Skin epidermis (tissue), 12 donors: ENCODE measurements around the gene C13orf46.

Experiments
- H3K27ac ChIP-seq, 21 experiments: fragments of 200-600 bp; sonication (generic) in 11 of 21; one replicate each; pipeline ENCODE4 v1.5.0; 2020; ENCODE audit warnings: mild to moderate bottlenecking in 3 of 21, inconsistent platforms in 2 of 21, moderate library complexity in 2 of 21
- H3K4me3 ChIP-seq, 7 experiments: fragments of 200-600 bp; sonication (generic) in 2 of 7; one replicate each; pipeline ENCODE4 v1.5.0; 2020; ENCODE audit warnings: inconsistent platforms in 2 of 7, mild to moderate bottlenecking in 2 of 7, moderate library complexity in 1 of 7

The C13orf46 gene

GRCh38 chr13:113962975-113963374 is 10.9 kb downstream of the C13orf46 start:
- Histone ChIP-seq H3K27ac (no peak overlapping the region), H3K4me3 (no peak overlapping the region)

DNA sequence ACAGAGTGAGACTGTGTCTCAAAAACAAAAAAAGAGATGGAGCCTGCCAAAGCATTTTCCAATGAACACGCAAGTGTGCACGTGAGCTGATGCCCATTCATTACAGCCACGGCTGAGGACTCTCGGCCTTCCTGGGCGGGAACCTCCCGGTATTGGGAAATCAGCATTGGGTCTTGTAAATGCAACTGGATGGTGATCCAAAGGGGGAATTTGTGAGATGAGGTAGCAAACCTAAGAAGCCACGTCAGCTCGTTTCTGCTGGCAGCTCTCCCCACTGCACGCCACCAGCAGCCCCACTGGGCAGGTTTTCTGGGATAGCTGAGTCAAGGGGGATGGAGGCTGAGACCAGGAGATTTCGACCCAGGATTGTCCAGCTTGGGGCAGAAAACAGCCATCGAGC is 11.5 kb downstream of the C13orf46 start:
- no peak overlapping the region for H3K4me3 ChIP-seq
- H3K27ac ChIP-seq = no peak overlapping the region

DNA sequence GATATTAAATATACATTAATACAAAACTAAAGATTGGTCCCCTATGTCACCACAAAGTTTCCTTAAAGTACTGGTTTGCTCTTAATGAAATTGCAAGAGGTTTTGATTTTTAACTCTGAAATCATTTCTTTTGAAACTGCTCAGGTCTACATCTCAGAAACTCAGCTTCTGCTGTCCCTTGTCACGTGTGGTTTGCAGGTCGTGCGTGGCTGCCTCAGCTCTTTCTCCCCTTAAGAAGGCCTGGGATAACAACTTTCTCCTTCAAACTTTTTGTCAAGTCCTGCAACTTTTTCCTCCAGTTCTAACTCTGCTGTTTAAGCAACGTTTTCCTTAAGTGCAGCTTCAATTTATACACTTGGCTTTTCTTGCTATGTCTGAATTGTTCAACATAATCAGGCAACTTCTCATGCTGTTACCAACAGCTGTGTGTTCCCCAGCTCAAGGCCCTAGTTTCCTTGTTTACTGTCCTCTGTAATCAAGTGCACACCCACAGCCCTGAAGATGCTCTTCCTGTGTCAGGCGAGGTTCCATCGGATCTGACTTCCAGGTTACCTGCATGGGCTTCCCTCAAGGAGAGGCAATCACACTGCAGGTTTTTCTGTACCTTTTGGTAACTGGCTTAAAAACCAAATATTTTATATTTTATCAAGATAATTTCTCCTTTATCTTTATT is 13.5 kb downstream of the C13orf46 start:
- no peak overlapping the region for H3K27ac ChIP-seq
- no peak overlapping the region for H3K4me3 ChIP-seq

GRCh38 chr13:113959198-113959597 is 14.7 kb downstream of the C13orf46 start:
- no peak overlapping the region for H3K27ac ChIP-seq

DNA sequence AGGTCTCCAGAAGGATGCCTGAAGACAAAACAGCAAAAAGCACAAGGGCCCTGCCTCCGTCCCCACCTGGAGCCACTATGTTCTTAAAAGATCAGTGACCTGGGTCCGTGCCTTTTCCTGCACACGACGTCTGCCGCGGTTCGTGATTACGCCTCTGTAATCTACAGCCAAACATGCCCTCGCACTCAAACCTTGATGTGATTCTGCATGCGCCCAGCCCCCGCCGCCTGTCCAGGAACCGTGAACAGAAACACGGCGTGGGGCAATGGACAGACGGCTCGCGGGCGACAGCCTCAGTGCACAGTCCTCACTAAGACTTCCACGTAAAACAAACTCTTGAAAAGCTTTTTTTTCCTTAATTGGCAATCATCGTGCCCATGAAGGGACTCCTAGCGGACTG is 15.5 kb downstream of the C13orf46 start:
- Histone ChIP-seq H3K27ac (no peak overlapping the region), H3K4me3 (no peak overlapping the region)

More at GRCh38 chr13:113959198-113959597, 14.7 kb downstream of the C13orf46 start:
- no peak overlapping the region for H3K4me3 ChIP-seq

DNA sequence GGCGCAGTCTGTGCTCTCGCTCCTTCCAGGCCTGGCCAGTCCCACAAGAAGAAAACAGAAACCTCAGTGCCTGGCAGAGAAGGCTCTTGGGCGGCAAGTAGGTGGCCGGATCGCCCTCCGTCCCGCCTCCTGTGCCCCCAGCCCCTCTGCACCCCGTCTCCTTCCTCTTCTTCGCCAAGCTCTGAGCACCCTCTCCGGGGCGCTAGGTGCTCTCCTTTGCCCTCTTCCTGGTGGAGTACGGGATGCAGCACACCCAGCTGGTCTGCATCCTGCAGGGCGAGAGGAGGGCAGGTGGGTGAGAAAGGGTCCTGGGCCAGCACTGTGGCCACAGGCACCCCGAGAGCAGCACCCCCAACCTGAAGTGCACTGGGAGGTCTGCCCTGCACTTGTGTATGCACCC is 17.3 kb downstream of the C13orf46 start:
- no peak overlapping the region for H3K4me3 ChIP-seq
- H3K27ac ChIP-seq = no peak overlapping the region

DNA sequence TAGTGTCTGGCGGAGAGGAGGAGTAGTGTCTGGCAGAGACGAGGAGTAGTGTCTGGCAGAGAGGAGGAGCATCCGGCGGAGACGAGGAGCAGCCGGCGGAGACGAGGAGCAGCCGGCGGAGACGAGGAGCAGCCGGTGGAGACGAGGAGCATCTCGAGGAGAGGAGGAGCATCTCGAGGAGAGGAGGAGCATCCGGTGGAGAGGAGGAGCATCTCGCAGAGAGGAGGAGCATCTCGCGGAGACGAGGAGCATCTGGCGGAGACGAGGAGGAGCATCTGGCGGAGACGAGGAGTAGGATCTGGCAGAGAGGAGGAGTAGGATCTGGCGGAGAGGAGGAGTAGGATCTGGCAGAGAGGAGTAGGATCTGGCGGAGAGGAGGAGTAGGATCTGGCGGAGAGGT is 18.2 kb downstream of the C13orf46 start:
- H3K27ac ChIP-seq = no peak overlapping the region
- H3K4me3 ChIP-seq = no peak overlapping the region

- H3K4me3 ChIP-seq = no peak overlapping the region
- H3K27ac ChIP-seq = no peak overlapping the region
These were observed 18.6 kb downstream of the C13orf46 start for GRCh38 chr13:113955235-113955634.

DNA sequence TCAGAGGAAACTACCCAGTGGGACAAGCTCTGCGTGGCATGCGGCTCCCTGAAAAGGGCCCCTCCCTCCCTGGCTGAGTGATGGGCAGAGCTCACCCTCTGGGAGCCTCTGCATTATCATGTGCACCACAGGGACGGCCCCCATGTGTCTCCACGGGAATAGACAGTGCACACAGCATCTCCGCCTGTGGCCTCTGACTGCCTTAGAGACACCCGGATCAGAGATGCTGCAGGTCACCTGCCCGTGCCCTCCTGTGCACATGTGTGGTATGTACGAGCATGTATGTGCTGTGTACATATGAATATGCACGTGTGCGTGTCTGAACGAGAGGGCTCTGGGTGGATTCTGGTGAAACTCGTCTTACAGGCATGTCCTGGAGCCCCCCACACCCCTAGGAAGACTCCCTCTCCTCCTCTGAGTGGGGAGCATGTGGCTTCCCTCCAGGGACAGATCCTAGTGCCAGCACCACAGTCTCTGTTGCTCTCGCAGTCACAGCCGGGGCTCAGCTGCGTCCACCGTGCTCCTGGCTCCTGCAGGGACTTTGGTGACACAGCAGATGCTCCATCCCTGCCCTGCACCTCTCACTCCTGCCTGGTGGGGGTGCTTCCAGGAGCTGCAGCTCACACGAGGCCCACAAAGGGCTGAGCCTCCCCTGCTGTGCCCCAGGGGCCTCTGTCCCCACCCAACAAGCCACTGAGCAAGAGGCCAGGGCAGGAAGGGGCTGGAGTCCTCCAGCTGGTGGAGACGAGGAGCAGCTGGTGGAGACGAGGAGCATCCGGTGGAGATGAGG is 19.6 kb downstream of the C13orf46 start:
- H3K4me3 ChIP-seq = no peak overlapping the region
- H3K27ac ChIP-seq = no peak overlapping the region

- Histone ChIP-seq H3K27ac (no peak overlapping the region), H3K4me3 (no peak overlapping the region)
These were observed 20.3 kb downstream of the C13orf46 start for GRCh38 chr13:113953561-113953960.

DNA sequence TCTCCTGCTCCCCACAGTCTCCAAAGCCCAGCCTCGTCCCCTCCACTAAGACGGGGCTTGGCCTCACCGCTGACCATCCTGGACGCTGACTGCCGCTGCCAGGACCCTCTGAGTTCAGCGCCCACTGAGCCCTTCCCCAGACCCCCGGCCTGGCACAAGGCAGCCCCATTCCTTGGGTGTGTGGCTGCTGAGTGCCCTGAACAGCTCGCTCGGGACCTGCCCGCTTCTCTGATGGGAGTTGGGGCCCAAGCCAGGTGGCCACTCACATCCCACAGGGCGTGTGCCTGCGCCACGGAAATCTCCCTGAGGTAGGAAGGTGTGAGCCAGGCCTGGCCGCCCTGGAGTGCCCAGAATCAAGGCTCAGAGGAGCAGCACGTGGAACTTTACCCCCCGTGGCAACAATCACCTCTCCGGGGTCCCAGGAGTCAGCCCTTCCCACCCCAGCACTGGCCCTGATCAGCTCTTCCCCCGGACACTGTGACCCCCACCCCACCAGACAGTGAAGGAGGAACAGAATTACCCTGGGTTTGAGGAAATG is 20.8 kb downstream of the C13orf46 start:
- no peak overlapping the region for H3K27ac ChIP-seq
- H3K4me3 ChIP-seq = no peak overlapping the region

DNA sequence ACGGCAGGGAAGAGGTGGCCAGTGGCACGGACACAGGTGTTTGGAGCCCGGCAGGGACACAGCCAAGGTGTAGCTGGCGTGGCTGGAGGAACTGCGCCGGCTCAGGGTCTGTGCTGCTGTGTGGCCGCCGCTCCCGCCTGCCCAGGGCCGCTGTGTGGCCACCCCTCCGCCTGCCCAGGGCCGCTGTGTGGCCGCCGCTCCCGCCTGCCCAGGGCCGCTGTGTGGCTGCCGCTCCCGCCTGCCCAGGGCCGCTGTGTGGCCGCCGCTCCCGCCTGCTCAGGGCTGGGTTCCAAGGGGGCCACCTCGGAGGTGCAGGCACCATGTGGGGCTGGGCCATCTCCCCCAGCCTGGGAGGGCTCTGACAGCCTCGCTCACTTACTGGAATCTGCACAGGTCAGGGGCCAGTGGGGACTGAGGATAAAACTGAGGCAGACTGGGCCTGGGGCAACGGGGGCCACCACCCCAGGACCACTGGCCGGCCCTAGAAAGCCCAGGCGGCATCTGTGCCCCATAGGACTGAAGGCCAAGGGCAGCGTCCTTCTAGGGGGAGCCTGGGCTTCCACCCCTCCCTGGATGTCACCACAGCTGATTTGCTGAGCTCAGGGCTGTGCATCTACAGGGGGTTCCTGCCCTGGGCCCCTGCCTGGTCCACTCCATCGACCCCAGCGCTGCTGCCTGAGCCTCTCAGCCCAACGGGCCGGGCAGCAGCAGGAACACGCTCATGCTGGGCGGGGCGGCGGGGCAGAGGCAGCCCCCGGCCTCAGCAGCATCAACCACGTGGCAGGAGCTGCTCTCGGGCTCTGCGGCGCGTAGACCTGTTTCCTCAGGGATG is 21.5 kb downstream of the C13orf46 start:
- H3K27ac ChIP-seq = no peak overlapping the region
- no peak overlapping the region for H3K4me3 ChIP-seq

DNA sequence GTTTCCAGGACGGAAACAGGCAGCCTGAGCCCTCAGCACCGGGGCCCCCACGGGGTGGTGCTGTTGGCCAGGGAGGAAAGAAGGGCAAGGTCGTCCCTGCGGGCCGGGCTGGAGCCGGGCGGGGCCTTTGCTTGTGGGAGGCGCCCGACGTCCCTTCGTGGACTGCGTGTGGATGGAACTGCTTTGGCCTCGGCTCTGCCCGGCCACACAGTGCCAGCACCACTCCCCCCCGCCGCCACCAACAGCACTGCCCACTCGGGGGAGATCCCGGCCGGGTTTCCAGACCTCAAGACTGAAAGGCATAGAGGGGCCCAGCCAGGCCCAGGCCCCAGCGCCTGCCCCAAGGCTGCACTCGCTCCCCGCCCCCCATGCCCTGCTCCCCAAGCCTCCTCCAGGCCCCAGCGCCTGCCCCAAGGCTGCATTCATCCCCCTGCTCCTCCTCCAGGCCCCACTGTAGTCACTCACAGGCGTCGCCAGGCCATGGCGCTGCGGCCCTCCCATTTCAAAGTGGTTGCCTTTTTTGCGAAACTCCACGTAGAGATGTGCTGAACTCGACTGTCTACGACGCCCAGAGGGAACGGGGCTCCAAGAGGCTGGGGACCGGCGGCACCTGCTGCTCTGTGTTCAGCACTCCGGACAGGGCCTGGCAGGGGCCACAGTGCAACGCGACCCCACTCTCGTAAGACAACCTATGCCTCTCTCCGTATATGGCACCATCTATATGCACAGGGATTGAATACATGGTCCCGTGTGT is 22.5 kb downstream of the C13orf46 start:
- H3K4me3 ChIP-seq = no peak overlapping the region
- H3K27ac ChIP-seq = peak overlapping the region in 1 of 21 experiments; percentile 49

DNA sequence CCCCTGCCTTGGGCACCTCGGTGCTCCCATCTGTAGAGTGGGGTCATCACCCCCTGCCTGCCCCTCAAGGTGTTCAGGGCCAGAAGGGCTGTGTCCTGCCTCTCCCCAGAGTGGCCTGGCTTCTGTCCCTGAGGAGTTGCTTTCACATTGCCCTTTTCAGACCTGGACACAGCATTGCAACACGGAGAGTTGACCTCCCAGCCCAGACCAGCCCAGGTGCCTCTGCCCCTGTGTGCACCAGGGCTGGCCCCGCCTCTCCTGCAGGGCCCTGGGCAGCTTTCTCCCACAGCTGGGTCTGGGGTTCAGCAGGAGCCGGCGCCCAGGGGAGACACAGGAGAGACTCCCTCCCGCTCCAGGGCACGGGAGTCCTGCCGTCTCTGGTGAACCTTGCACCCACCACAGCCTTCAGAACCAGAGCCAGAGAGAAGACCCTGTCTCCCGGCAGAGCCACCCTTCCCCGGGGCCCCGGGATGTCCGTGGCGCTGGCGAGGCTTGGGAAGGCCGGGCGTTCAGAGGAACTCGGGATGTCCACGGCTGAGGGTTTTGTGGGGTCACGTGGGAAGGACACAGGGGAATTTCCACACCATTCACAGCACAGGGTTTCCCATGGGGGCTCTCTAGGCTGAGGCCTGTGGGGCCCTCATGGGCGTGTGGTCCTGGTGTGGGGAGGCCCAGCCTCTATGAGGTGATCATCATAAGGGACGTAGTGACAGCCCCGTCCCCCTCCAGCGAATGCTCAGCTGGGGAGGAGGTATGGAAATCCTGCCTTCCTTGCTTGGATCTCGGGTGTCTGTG is 23.2 kb downstream of the C13orf46 start:
- H3K27ac ChIP-seq = no peak overlapping the region
- H3K4me3 ChIP-seq = no peak overlapping the region

- H3K4me3 ChIP-seq = no peak overlapping the region
- no peak overlapping the region for H3K27ac ChIP-seq
These were observed 24.3 kb downstream of the C13orf46 start for GRCh38 chr13:113949546-113949945.

- H3K27ac ChIP-seq = no peak overlapping the region
- H3K4me3 ChIP-seq = no peak overlapping the region
These were observed 25.7 kb downstream of the C13orf46 start for GRCh38 chr13:113948034-113948742.

DNA sequence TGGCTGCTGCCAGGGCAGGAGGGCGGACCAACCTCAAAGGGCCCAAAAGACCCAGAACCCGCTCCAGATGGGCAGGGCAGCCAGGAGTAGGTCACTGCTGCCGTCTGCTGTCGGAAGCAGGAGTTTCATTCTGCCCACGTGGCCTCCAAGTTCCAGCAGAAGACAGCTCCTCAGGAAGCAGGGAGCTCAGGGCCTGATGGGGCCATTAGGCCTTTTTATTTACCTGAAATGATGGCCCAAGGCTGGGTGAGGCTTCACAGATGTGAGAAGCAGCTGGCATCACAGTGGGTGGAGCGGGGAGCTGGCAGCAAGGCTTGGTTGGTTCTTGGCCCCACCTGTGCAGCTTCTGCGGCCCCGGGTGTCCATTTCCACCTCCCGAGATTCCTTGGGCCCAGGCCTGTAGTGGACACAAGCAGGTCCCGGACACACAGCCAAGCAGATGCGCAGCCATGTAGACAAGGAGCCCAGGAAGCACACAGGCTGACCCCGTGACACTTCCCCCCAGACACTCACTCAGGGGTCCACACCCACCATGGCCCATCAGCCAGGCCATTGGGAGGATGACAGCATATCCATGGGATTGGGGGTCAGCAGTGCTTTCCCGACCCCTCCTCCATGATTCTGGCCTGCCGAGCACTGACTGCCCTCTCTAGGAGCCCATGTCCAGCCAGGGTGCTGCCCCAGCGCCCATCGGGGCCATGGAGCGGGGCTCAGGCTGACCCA is 26.4 kb downstream of the C13orf46 start:
- no peak overlapping the region for H3K27ac ChIP-seq

More for the DNA sequence above, 26.4 kb downstream of the C13orf46 start:
- no peak overlapping the region for H3K4me3 ChIP-seq
